Measurements from ENCODE around the gene GRB14.

GRCh38 chr2:164593959-164594358 lies 27.3 kb downstream of the GRB14 start:
- TF ChIP-seq POLR2AphosphoS5 (IDR thresholded peaks at IDR 0.05; ENCODE audit: insufficient read depth in 1 of 2, low read depth in 1 of 2): no peak
- TF ChIP-seq POLR2A (IDR thresholded peaks at IDR 0.05): no peak
- TF ChIP-seq, protein P1, sequence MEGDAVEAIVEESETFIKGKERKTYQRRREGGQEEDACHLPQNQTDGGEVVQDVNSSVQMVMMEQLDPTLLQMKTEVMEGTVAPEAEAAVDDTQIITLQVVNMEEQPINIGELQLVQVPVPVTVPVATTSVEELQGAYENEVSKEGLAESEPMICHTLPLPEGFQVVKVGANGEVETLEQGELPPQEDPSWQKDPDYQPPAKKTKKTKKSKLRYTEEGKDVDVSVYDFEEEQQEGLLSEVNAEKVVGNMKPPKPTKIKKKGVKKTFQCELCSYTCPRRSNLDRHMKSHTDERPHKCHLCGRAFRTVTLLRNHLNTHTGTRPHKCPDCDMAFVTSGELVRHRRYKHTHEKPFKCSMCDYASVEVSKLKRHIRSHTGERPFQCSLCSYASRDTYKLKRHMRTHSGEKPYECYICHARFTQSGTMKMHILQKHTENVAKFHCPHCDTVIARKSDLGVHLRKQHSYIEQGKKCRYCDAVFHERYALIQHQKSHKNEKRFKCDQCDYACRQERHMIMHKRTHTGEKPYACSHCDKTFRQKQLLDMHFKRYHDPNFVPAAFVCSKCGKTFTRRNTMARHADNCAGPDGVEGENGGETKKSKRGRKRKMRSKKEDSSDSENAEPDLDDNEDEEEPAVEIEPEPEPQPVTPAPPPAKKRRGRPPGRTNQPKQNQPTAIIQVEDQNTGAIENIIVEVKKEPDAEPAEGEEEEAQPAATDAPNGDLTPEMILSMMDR (IDR thresholded peaks at IDR 0.05): no peak

All from vagina (tissue), 2 donors.